ENCODE results near the gene HCN4. TPM values are rescaled to one million over a fixed set of nuclear protein-coding genes. Genes with fewer than 3 reads are reported as not detected.

HCN4 gene
- total RNA-seq, 3 donors from 2014 or later (not counting 1 experiment from before 2014, with no cell fraction given), result not detected

DNA sequence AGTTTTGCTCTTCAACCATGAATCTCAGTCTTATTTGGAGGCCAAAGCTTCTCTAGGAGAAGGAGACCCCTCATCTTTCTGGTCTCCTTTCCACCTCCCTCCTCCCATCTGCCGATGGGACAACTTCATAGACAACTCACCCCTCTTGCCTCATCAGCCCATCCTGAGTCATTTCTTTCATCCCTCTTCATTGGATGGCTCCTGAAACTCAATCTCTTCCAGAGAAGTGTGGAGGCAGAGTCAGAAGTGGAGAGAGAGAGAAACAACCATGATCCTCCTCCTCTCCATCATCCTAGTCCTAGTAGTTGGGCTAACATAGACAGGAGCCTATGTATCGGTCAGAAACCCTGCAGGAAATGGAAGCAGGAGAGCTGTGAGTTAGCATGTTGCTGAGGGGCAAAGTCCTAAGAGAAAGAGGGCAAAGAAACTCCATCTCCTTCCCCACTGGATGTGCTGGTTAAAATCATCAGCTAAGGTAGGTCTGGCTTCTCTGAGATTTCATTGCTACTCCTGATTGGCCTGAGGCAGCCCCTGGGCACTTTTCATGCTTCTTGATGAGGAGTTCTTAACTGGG, 21.3 kb upstream of the HCN4 start:
- no peaks in the 10 kb centered on the region for H3K9me3 Mint-ChIP-seq
- H3K27ac Mint-ChIP-seq, result no peak overlapping the region
- no peaks in the 10 kb centered on the region for H3K27me3 ChIP-seq (ENCODE audit: control insufficient read depth, insufficient read depth, low read length)
- no peak overlapping the region for H3K27ac ChIP-seq (ENCODE audit: low read length)
- no peak overlapping the region for H3K4me3 ChIP-seq (ENCODE audit: low read length)
- ATAC-seq (no peak), DNase-seq (no peak)
- no peaks in the 10 kb centered on the region for H3K4me1 Mint-ChIP-seq
- WGBS (ENCODE audit: insufficient coverage), result 100% methylated on average over 1 of the region's 2 CpGs
- intact Hi-C loops (cut with micrococcal nuclease), result no loop called here
- H3K27me3 Mint-ChIP-seq (ENCODE audit: low read depth in 2 of 2), result peaks cover 18 to 23% of the 10 kb centered on the region in 2 donors
- no peaks in the 10 kb centered on the region for H3K36me3 ChIP-seq (ENCODE audit: control insufficient read depth, insufficient read depth, low read length)
- H3K9me3 ChIP-seq (ENCODE audit: control insufficient read depth, insufficient read depth, low read length), result no peaks in the 10 kb centered on the region
- no peaks in the 10 kb centered on the region for H3K4me1 ChIP-seq (ENCODE audit: control insufficient read depth, insufficient read depth, low read length)
- H3K4me3 Mint-ChIP-seq, result no peak overlapping the region
- TF ChIP-seq, protein P1, sequence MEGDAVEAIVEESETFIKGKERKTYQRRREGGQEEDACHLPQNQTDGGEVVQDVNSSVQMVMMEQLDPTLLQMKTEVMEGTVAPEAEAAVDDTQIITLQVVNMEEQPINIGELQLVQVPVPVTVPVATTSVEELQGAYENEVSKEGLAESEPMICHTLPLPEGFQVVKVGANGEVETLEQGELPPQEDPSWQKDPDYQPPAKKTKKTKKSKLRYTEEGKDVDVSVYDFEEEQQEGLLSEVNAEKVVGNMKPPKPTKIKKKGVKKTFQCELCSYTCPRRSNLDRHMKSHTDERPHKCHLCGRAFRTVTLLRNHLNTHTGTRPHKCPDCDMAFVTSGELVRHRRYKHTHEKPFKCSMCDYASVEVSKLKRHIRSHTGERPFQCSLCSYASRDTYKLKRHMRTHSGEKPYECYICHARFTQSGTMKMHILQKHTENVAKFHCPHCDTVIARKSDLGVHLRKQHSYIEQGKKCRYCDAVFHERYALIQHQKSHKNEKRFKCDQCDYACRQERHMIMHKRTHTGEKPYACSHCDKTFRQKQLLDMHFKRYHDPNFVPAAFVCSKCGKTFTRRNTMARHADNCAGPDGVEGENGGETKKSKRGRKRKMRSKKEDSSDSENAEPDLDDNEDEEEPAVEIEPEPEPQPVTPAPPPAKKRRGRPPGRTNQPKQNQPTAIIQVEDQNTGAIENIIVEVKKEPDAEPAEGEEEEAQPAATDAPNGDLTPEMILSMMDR (IDR thresholded peaks at IDR 0.05), result no peak
- no peaks in the 10 kb centered on the region for H3K36me3 Mint-ChIP-seq

DNA sequence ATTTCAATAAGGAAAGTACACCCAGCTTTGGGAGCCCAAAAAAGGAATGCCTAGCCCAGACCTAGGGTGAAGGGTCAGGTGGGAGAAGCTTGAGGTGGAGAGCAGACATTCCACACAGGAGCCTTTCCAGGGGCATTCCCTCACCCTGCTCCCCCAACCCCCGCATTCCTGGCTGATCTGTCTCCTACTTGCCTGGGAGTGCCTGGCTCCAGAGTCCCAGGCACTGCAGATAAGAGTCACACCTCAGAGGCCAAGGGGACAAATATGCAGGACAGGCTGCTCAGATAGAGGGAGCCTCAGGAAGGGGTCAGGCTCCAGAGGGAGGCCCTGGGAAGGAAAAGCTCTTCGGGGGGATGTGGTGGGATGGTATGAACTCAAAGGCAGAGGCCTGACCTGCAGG, 20.8 kb upstream of the HCN4 start:
- H3K36me3 Mint-ChIP-seq, result no peaks in the 10 kb centered on the region
- no peaks in the 10 kb centered on the region for H3K9me3 ChIP-seq (ENCODE audit: control insufficient read depth, insufficient read depth, low read length)
- H3K27me3 Mint-ChIP-seq (ENCODE audit: low read depth in 2 of 2), result peaks cover 19 to 27% of the 10 kb centered on the region in 2 donors
- no peak overlapping the region for H3K4me3 ChIP-seq (ENCODE audit: low read length)
- TF ChIP-seq, protein P1 (IDR thresholded peaks at IDR 0.05), result no peak
- ATAC-seq (no peak), DNase-seq (peak in 1 of 2 donors; percentile 4)
- no peak overlapping the region for H3K27ac ChIP-seq (ENCODE audit: low read length)
- no peaks in the 10 kb centered on the region for H3K36me3 ChIP-seq (ENCODE audit: control insufficient read depth, insufficient read depth, low read length)
- no peak overlapping the region for H3K4me3 Mint-ChIP-seq
- no peaks in the 10 kb centered on the region for H3K9me3 Mint-ChIP-seq
- H3K4me1 ChIP-seq (ENCODE audit: control insufficient read depth, insufficient read depth, low read length), result no peaks in the 10 kb centered on the region
- intact Hi-C loops (cut with micrococcal nuclease), result no loop called here
- no peaks in the 10 kb centered on the region for H3K4me1 Mint-ChIP-seq
- no peaks in the 10 kb centered on the region for H3K27me3 ChIP-seq (ENCODE audit: control insufficient read depth, insufficient read depth, low read length)
- 62% methylated on average over 2 of the region's 2 CpGs for WGBS (ENCODE audit: insufficient coverage)
- H3K27ac Mint-ChIP-seq, result no peak overlapping the region

DNA sequence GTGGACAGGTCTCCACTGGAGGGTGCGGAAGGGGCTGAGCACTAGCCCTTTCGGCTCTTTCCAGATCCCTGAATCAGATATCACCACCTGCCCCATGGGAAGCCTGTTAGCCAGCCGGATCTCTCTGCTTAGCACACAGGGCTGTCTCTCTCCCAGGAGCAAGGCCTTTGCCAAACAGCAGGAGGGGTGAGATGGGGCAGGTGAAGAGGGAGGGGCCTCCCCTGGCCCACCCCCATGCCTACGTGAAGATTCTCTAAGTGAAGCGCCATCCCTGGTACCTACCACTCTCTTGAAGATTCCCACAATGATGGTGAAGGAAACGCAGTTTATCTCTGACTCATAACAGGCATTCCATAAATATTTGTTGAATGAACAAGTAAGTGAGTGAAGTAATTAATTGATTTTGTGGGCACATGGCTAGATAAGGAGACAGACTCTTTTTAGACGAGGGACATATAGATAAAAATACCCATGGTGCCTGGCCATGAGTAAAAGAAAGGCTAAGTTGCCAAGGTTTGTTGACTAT, 19.6 kb upstream of the HCN4 start:
- no peaks in the 10 kb centered on the region for H3K9me3 ChIP-seq (ENCODE audit: control insufficient read depth, insufficient read depth, low read length)
- no peaks in the 10 kb centered on the region for H3K27me3 ChIP-seq (ENCODE audit: control insufficient read depth, insufficient read depth, low read length)
- Mint-ChIP-seq H3K27me3 (ENCODE audit: low read depth in 2 of 2) (peaks cover 15 to 27% of the 10 kb centered on the region in 2 donors), H3K27ac (no peak overlapping the region), H3K4me1 (no peaks in the 10 kb centered on the region), H3K9me3 (no peaks in the 10 kb centered on the region), H3K36me3 (no peaks in the 10 kb centered on the region), H3K4me3 (no peak overlapping the region)
- no peaks in the 10 kb centered on the region for H3K36me3 ChIP-seq (ENCODE audit: control insufficient read depth, insufficient read depth, low read length)
- 87% methylated on average over 5 of the region's 7 CpGs for WGBS (ENCODE audit: insufficient coverage)
- ATAC-seq (no peak), DNase-seq (no peak)
- H3K4me1 ChIP-seq (ENCODE audit: control insufficient read depth, insufficient read depth, low read length), result no peaks in the 10 kb centered on the region
- intact Hi-C loops (cut with micrococcal nuclease), result no loop called here
- TF ChIP-seq, protein P1 (IDR thresholded peaks at IDR 0.05), result no peak
- H3K4me3 ChIP-seq (ENCODE audit: low read length), result no peak overlapping the region
- no peak overlapping the region for H3K27ac ChIP-seq (ENCODE audit: low read length)

Data from natural killer cell (primary cell).